ENCODE measurements around the gene KIF5A.

- TF ChIP-seq POLR2A (IDR thresholded peaks at IDR 0.05; ENCODE audit: low read depth, low read length) (no peak), POLR2AphosphoS5 (IDR thresholded peaks at IDR 0.05; ENCODE audit: low read depth, low read length) (no peak), TAF1 (IDR thresholded peaks at IDR 0.05; ENCODE audit: low read depth, low read length) (no peak), SPI1 (IDR thresholded peaks at IDR 0.05; ENCODE audit: low read depth, low read length) (no peak), POU2F2 (IDR thresholded peaks at IDR 0.05; ENCODE audit: low read depth, low read length) (no peak), PAX5 (IDR thresholded peaks at IDR 0.05; ENCODE audit: insufficient read depth, low read length, severe bottlenecking) (no peak)
Measured at GRCh38 chr12:57527184-57527583, 22.7 kb upstream of the KIF5A start.
